Astrocyte (in vitro differentiated cells and primary cell): Measurements from ENCODE around the gene PRKCH. TPM values are rescaled to one million over a fixed set of nuclear protein-coding genes. Genes with fewer than 3 reads are reported as not detected.

ENCODE experiments used
- DNase-seq: peaks from one replicate; pipeline ENCODE4 v3.0.0-alpha.2; 2010; ENCODE audit warnings: low read depth
- FAIRE-seq: peaks from 2 replicates; lab custom pipeline; 2011; peaks lifted over from hg19 to GRCh38; lab: Jason Lieb, UNC
- H2AFZ ChIP-seq: 2 replicates; pipeline ENCODE4 v1.6.0; 2012; ENCODE audit warnings: low read depth, low read length, inconsistent platforms
- H3K27ac ChIP-seq: 2 replicates; pipeline ENCODE4 v1.5.1; 2011; ENCODE audit warnings: low read depth, low read length, inconsistent platforms
- H3K27me3 ChIP-seq: 2 replicates; pipeline ENCODE4 v1.6.0; 2011; ENCODE audit warnings: low read length, inconsistent platforms; ENCODE audit not compliant: insufficient read depth
- H3K36me3 ChIP-seq: 2 replicates; pipeline ENCODE4 v1.5.1; 2011; ENCODE audit warnings: low read length, inconsistent platforms; ENCODE audit not compliant: insufficient read depth
- H3K4me1 ChIP-seq: 2 replicates; pipeline ENCODE4 v1.5.1; 2011; ENCODE audit warnings: low read length, inconsistent platforms; ENCODE audit not compliant: insufficient read depth
- H3K4me2 ChIP-seq: 2 replicates; pipeline ENCODE4 v1.6.0; 2012; ENCODE audit warnings: low read length, inconsistent platforms
- H3K4me3 ChIP-seq: 2 replicates; pipeline ENCODE4 v1.5.1; 2011; ENCODE audit warnings: low read depth, mild to moderate bottlenecking, low read length, inconsistent platforms; ENCODE audit not compliant: insufficient read depth
- H3K79me2 ChIP-seq: 2 replicates; pipeline ENCODE4 v1.6.0; 2012; ENCODE audit warnings: mild to moderate bottlenecking, low read length, inconsistent platforms; ENCODE audit not compliant: insufficient read depth
- H3K9ac ChIP-seq: 2 replicates; pipeline ENCODE4 v1.6.0; 2012; ENCODE audit warnings: mild to moderate bottlenecking, low read length, inconsistent platforms
- H3K9me3 ChIP-seq: 2 replicates; pipeline ENCODE4 v1.5.1; 2012; ENCODE audit warnings: low read depth, mild to moderate bottlenecking, low read length, inconsistent platforms; ENCODE audit not compliant: insufficient read depth
- H4K20me1 ChIP-seq: 2 replicates; pipeline ENCODE4 v1.6.0; 2012; ENCODE audit warnings: low read length, inconsistent platforms; ENCODE audit not compliant: insufficient read depth
- H3K27ac Mint-ChIP-seq: one replicate; pipeline ENCODE4 v1.8.0; 2021; ENCODE audit warnings: mild to moderate bottlenecking, mixed read lengths; ENCODE audit not compliant: unreplicated experiment
- H3K27me3 Mint-ChIP-seq: one replicate; pipeline ENCODE4 v1.8.0; 2021; ENCODE audit warnings: low read depth, mixed read lengths; ENCODE audit not compliant: unreplicated experiment
- H3K36me3 Mint-ChIP-seq: one replicate; pipeline ENCODE4 v1.8.0; 2021; ENCODE audit warnings: low read depth, mixed read lengths; ENCODE audit not compliant: unreplicated experiment
- H3K4me1 Mint-ChIP-seq: one replicate; pipeline ENCODE4 v1.8.0; 2021; ENCODE audit warnings: low read depth, mixed read lengths; ENCODE audit not compliant: unreplicated experiment
- H3K4me3 Mint-ChIP-seq: one replicate; pipeline ENCODE4 v1.8.0; 2021; ENCODE audit warnings: mild to moderate bottlenecking, moderate library complexity, mixed read lengths; ENCODE audit not compliant: unreplicated experiment
- H3K9me3 Mint-ChIP-seq: one replicate; pipeline ENCODE4 v1.8.0; 2021; ENCODE audit warnings: mild to moderate bottlenecking, mixed read lengths; ENCODE audit not compliant: unreplicated experiment
- EZH2 ChIP-seq: IDR thresholded peaks from 2 replicates; pipeline ENCODE4 v1.6.1; 2012; ENCODE audit warnings: mild to moderate bottlenecking, low read length, inconsistent platforms; ENCODE audit not compliant: insufficient read depth
- total RNA-seq: library from RNA; stranded (reverse); gene quantifications from 2 replicates; pipeline ENCODE4 v1.2.1, GENCODE V29; 2021
- TF ChIP-seq, protein P1 (sequence below): IDR thresholded peaks from 2 replicates; pipeline ENCODE4 v1.5.1; 2011; ENCODE audit warnings: low read depth, mild to moderate bottlenecking, inconsistent platforms, low read length, moderate library complexity; ENCODE audit not compliant: insufficient read depth

The PRKCH gene
- total RNA-seq, 1 donor from 2014 or later: 6.0 TPM

DNA sequence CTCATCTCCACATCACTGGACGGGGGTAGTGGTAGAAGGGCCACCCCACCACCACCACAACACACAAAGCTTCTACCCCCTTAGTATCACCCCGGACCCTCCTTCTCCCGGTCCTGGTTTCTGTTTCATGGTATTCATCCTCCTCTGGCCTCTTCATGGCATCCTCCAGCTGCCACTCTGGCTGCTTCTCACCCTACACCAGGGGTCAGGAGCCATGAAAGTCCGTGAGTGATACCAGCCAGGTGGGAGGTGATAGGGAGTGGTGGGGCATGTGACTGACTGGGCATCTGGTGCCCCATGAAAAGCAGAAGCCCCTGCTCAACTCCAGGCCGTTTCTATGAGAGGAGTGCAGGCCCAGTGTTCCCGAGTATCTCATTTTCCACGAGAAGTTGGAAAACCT, 222.6 kb downstream of the PRKCH start:
- H3K4me2 ChIP-seq: no peak overlapping the region
- Mint-ChIP-seq H3K4me1 (peaks cover 21% of the 10 kb centered on the region), H3K36me3 (no peaks in the 10 kb centered on the region), H3K27me3 (no peaks in the 10 kb centered on the region), H3K27ac (no peak overlapping the region), H3K4me3 (no peak overlapping the region), H3K9me3 (no peaks in the 10 kb centered on the region)
- no peaks in the 10 kb centered on the region for H3K36me3 ChIP-seq
- no peaks in the 10 kb centered on the region for H3K9me3 ChIP-seq
- H3K27ac ChIP-seq: no peak overlapping the region
- no peaks in the 10 kb centered on the region for H3K27me3 ChIP-seq
- H3K4me3 ChIP-seq: no peak overlapping the region
- FAIRE-seq (no peak), DNase-seq (no peak)
- H4K20me1 ChIP-seq: no peaks in the 10 kb centered on the region
- TF ChIP-seq, protein P1, sequence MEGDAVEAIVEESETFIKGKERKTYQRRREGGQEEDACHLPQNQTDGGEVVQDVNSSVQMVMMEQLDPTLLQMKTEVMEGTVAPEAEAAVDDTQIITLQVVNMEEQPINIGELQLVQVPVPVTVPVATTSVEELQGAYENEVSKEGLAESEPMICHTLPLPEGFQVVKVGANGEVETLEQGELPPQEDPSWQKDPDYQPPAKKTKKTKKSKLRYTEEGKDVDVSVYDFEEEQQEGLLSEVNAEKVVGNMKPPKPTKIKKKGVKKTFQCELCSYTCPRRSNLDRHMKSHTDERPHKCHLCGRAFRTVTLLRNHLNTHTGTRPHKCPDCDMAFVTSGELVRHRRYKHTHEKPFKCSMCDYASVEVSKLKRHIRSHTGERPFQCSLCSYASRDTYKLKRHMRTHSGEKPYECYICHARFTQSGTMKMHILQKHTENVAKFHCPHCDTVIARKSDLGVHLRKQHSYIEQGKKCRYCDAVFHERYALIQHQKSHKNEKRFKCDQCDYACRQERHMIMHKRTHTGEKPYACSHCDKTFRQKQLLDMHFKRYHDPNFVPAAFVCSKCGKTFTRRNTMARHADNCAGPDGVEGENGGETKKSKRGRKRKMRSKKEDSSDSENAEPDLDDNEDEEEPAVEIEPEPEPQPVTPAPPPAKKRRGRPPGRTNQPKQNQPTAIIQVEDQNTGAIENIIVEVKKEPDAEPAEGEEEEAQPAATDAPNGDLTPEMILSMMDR: no peak
- TF ChIP-seq EZH2: no peak
- no peak overlapping the region for H3K9ac ChIP-seq
- H2AFZ ChIP-seq: no peak overlapping the region
- H3K79me2 ChIP-seq: no peaks in the 10 kb centered on the region
- peaks cover 14% of the 10 kb centered on the region for H3K4me1 ChIP-seq

DNA sequence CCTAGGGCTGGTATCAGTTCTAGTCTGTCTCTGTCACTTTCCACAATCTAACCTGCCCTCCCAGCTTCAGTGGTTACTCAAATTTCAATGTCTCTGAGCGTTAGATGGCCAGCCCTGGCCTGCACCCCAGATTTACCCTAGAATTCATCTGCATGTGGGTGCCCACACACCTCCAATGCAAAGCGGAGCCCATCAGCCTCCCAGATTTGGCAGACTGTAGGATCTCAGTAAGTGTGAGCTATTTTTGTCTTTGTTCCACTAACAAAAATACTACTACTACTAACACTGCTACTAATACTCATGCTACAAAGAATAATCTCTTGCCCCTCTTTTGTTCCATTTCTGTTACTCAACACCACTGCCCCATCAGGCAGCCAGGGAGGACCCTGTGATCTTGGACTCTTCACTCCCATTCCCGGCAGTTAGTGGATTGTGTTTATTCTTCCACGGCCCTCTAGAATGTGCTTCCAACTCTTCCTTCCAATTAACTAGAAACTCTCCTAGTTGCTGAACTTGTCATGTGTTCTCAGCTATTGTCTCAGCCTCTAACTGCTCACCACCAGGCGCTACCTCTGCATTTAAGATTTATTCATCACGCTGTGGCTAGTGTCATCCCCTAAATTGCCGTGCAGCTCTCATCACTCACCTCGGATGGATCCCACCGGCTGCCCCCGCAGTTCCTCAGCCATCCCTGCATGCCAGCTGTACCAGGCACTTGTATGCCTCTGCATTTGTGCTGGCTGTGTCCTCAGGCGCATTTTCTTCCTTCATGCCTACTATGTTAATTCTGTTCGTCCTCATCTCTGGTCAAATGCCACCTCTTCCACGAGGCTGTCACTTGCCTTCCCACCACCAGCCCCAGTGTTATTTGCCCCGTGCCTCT, 223.3 kb downstream of the PRKCH start:
- no peaks in the 10 kb centered on the region for H3K9me3 ChIP-seq
- no peak for DNase-seq
- no peak overlapping the region for H3K4me2 ChIP-seq
- no peaks in the 10 kb centered on the region for H3K9me3 Mint-ChIP-seq
- no peaks in the 10 kb centered on the region for H3K36me3 ChIP-seq
- H3K27me3 Mint-ChIP-seq: no peaks in the 10 kb centered on the region
- peaks cover 18% of the 10 kb centered on the region for H3K4me1 ChIP-seq
- peaks cover 21% of the 10 kb centered on the region for H3K4me1 Mint-ChIP-seq
- H2AFZ ChIP-seq: no peak overlapping the region
- TF ChIP-seq, protein P1: no peak
- no peak for TF ChIP-seq EZH2
- FAIRE-seq: no peak
- no peaks in the 10 kb centered on the region for H3K27me3 ChIP-seq
- no peak overlapping the region for H3K27ac Mint-ChIP-seq
- no peaks in the 10 kb centered on the region for H3K36me3 Mint-ChIP-seq
- H3K4me3 ChIP-seq: no peak overlapping the region
- H4K20me1 ChIP-seq: no peaks in the 10 kb centered on the region
- no peak overlapping the region for H3K9ac ChIP-seq
- no peak overlapping the region for H3K4me3 Mint-ChIP-seq
- H3K79me2 ChIP-seq: no peaks in the 10 kb centered on the region
- H3K27ac ChIP-seq: no peak overlapping the region
